ENCODE results near the gene HES1. TPM values are rescaled to one million over a fixed set of nuclear protein-coding genes. Genes with fewer than 3 reads are reported as not detected.

The HES1 gene
- total RNA-seq, 1 donor from 2014 or later: 55.6 TPM

DNA sequence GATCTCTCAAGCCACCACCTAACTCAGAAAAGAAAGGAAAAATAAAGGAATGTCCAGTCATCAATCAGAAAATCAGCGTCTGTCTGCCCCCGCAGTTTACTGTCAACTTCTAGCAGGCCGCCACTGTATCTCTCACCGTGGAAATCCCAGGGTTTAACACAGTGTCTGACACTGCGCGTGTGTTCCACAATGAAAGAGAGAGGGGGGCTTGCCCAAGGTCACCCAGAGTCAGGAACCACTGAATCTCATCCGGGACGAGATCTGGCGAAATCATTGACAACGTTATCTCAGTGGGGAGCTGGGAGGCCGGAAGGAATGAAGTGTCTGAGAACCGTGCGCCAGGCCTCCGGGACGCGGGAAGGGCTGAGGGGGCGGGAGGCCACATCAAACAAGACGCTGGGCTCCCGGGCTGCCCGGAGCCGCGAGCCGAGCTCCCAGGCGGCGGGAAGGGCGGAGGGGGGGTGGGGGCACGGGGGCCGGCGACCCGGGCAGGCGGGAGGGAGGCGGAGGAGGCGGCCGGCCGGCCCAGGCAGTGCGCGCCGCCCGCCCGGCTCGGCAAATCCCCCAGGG, 2.2 kb upstream of the HES1 start:
- DNase-seq (ENCODE audit: low read depth): no peak
- TF ChIP-seq CTCF (conservative IDR thresholded peaks at IDR 0.05; ENCODE audit: low read depth, low read length): no peak

GRCh38 chr3:194134231-194134756, 1.7 kb upstream of the HES1 start:
- DNase-seq (ENCODE audit: low read depth): no peak
- TF ChIP-seq CTCF (conservative IDR thresholded peaks at IDR 0.05; ENCODE audit: low read depth, low read length): no peak
- peak overlapping the region; percentile 63 for H3K4me3 ChIP-seq (ENCODE audit: low read depth, low read length)

More for the DNA sequence above, 2.2 kb upstream of the HES1 start:
- H3K4me3 ChIP-seq (ENCODE audit: low read depth, low read length): peak overlapping the region; percentile 47

DNA sequence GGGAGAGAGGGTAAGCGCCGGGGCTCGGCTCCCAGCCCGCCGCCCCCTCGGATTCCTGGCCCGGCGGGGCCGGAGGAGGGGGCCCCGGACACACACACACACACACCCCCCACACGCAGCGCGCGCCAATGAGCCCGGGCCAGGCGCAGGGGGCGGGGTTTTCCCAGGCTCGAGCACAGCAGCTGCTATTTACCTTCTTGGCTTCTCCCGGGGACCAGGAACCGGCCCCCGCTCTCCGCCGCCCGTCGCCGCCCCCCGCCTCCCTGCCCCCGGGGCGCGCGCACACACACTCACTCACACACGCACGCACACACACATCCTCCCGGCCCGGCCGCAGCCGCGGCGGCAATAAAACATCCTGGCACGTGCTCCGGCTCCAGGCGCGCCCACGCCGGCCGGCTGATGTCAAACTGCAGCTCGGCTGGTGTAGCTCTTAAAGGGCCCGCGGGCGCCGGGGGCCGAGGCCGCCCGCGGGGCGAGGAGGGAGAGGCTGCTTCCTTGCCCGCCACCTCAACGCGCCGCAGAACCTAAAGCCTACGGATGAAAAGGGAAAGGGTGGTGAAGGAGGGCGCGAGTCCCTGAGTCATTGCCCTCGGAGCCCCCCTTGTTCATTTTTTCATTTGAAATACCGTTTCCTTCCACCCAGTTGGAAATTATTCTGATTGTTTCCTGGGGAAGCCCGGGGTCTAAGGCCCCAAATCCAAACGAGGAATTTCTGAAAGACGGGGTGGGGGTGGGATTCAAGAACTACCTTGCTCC, 1.0 kb upstream of the HES1 start:
- H3K4me3 ChIP-seq (ENCODE audit: low read depth, low read length): peak overlapping the region; percentile 63
- no peak for TF ChIP-seq CTCF (conservative IDR thresholded peaks at IDR 0.05; ENCODE audit: low read depth, low read length)
- no peak for DNase-seq (ENCODE audit: low read depth)

GRCh38 chr3:194135516-194135805, 487 bp upstream of the HES1 start:
- DNase-seq (ENCODE audit: low read depth): no peak
- H3K4me3 ChIP-seq (ENCODE audit: low read depth, low read length): peak overlapping the region; percentile 63
- no peak for TF ChIP-seq CTCF (conservative IDR thresholded peaks at IDR 0.05; ENCODE audit: low read depth, low read length)

- peak overlapping the region; percentile 75 for H3K4me3 ChIP-seq (ENCODE audit: low read depth, low read length)
- no peak for DNase-seq (ENCODE audit: low read depth)
- TF ChIP-seq CTCF (conservative IDR thresholded peaks at IDR 0.05; ENCODE audit: low read depth, low read length): no peak
These were observed 615 bp downstream of the HES1 start for GRCh38 chr3:194136519-194137007.

- peak overlapping the region; percentile 75 for H3K4me3 ChIP-seq (ENCODE audit: low read depth, low read length)
- no peak for DNase-seq (ENCODE audit: low read depth)
- no peak for TF ChIP-seq CTCF (conservative IDR thresholded peaks at IDR 0.05; ENCODE audit: low read depth, low read length)
These were observed 1.1 kb downstream of the HES1 start for GRCh38 chr3:194137008-194137505.
